ENCODE measurements around the gene WASF1.

WASF1 gene

GRCh38 chr6:110217266-110217665, 37.8 kb upstream of the WASF1 start:
- Histone ChIP-seq H3K79me2 (ENCODE audit: control insufficient read depth, low read length) (no peaks in the 10 kb centered on the region), H3F3A (ENCODE audit: control insufficient read depth, insufficient read depth) (no peaks in the 10 kb centered on the region), H3K4me1 (ENCODE audit: control insufficient read depth, low read length) (0 out of 2 replicates have a peak, but pooled peaks cover 8% of the 10 kb centered on the region), H3K4me2 (ENCODE audit: low read length) (no peak overlapping the region), H3K36me3 (ENCODE audit: control insufficient read depth, low read length) (peaks cover 91% of the 10 kb centered on the region), H3K27ac (ENCODE audit: low read depth, low read length) (no peak overlapping the region), H3K9me2 (replicated peaks; ENCODE audit: control insufficient read depth, low read length) (no peaks in the 10 kb centered on the region), H3K9me3 (ENCODE audit: control insufficient read depth, insufficient read depth, low read length) (no peaks in the 10 kb centered on the region), H4K20me1 (ENCODE audit: control insufficient read depth, insufficient read depth, low read depth, low read length) (no peaks in the 10 kb centered on the region), H3K27me3 (ENCODE audit: control insufficient read depth, low read length) (no peaks in the 10 kb centered on the region), H3K4me3 (ENCODE audit: low read length) (no peak overlapping the region)
- TF ChIP-seq CTCF (IDR thresholded peaks at IDR 0.05; ENCODE audit: low read depth, low read length, poor library complexity, severe bottlenecking) (no peak), EZH2phosphoT487 (IDR thresholded peaks at IDR 0.05; ENCODE audit: borderline replicate concordance, low read length) (no peak)

GRCh38 chr6:110216140-110216539, 36.7 kb upstream of the WASF1 start:
- TF ChIP-seq EZH2phosphoT487 (IDR thresholded peaks at IDR 0.05; ENCODE audit: borderline replicate concordance, low read length): no peak
- no peak for TF ChIP-seq CTCF (IDR thresholded peaks at IDR 0.05; ENCODE audit: low read depth, low read length, poor library complexity, severe bottlenecking)

GRCh38 chr6:110214338-110214737, 34.9 kb upstream of the WASF1 start:
- Histone ChIP-seq H3K36me3 (ENCODE audit: control insufficient read depth, low read length) (peaks cover 91% of the 10 kb centered on the region), H3F3A (ENCODE audit: control insufficient read depth, insufficient read depth) (no peaks in the 10 kb centered on the region), H3K4me3 (ENCODE audit: low read length) (no peak overlapping the region), H4K20me1 (ENCODE audit: control insufficient read depth, insufficient read depth, low read depth, low read length) (no peaks in the 10 kb centered on the region), H3K4me1 (ENCODE audit: control insufficient read depth, low read length) (0 out of 2 replicates have a peak, but pooled peaks cover 8% of the 10 kb centered on the region), H3K79me2 (ENCODE audit: control insufficient read depth, low read length) (no peaks in the 10 kb centered on the region), H3K9me2 (replicated peaks; ENCODE audit: control insufficient read depth, low read length) (no peaks in the 10 kb centered on the region), H3K27me3 (ENCODE audit: control insufficient read depth, low read length) (no peaks in the 10 kb centered on the region), H3K9me3 (ENCODE audit: control insufficient read depth, insufficient read depth, low read length) (no peaks in the 10 kb centered on the region), H3K4me2 (ENCODE audit: low read length) (no peak overlapping the region), H3K27ac (ENCODE audit: low read depth, low read length) (no peak overlapping the region)
- TF ChIP-seq CTCF (IDR thresholded peaks at IDR 0.05; ENCODE audit: low read depth, low read length, poor library complexity, severe bottlenecking) (no peak), EZH2phosphoT487 (IDR thresholded peaks at IDR 0.05; ENCODE audit: borderline replicate concordance, low read length) (no peak)

More at GRCh38 chr6:110216140-110216539, 36.7 kb upstream of the WASF1 start:
- Histone ChIP-seq H3K9me3 (ENCODE audit: control insufficient read depth, insufficient read depth, low read length) (no peaks in the 10 kb centered on the region), H3K79me2 (ENCODE audit: control insufficient read depth, low read length) (no peaks in the 10 kb centered on the region), H3K27me3 (ENCODE audit: control insufficient read depth, low read length) (no peaks in the 10 kb centered on the region), H3K36me3 (ENCODE audit: control insufficient read depth, low read length) (peaks cover 93% of the 10 kb centered on the region), H3K4me3 (ENCODE audit: low read length) (no peak overlapping the region), H4K20me1 (ENCODE audit: control insufficient read depth, insufficient read depth, low read depth, low read length) (no peaks in the 10 kb centered on the region), H3K4me1 (ENCODE audit: control insufficient read depth, low read length) (0 out of 2 replicates have a peak, but pooled peaks cover 8% of the 10 kb centered on the region), H3K4me2 (ENCODE audit: low read length) (no peak overlapping the region), H3F3A (ENCODE audit: control insufficient read depth, insufficient read depth) (no peaks in the 10 kb centered on the region), H3K9me2 (replicated peaks; ENCODE audit: control insufficient read depth, low read length) (no peaks in the 10 kb centered on the region), H3K27ac (ENCODE audit: low read depth, low read length) (no peak overlapping the region)
